ENCODE measurements around the gene ZBTB16.

DNA sequence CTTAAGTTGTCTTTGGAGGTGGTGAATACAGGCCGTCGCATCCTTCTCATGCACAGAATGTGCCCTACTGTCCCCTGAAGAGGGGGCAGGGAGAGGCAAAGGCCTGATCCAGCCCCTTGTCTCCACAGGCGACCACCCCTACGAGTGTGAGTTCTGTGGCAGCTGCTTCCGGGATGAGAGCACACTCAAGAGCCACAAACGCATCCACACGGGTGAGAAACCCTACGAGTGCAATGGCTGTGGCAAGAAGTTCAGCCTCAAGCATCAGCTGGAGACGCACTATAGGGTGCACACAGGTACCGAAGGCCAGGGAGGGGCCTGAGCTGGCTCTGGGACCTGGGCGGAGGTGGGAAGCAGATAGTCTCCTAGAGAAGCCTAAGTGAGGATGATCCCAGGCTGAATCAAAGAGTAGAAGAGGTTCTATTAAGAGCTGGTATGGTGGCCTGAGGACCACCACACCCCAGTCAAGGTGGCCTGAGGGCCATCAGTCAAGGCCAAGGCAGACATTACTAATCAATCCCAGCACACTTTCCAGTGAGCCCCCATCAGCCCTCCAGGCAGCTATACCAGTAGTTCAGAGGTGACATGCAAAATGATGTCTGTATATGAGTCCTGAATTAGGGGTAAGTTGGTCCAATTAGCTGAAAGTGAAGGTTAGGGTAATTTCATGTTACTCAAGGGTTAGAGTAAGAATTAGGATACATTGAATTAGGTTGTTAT is 187.7 kb downstream of the ZBTB16 start:
- TF ChIP-seq CTCF (conservative IDR thresholded peaks at IDR 0.05) (no peak), EZH2 (IDR thresholded peaks at IDR 0.05; ENCODE audit: low read depth) (no peak)
